CD1c-positive myeloid dendritic cell (primary cell): ENCODE measurements around the gene ARHGAP15.
"Not testable (repeated sequence)": the region's sequence is repeated elsewhere in the genome, so short reads cannot be mapped to it uniquely, and the experiment has no call there.

ENCODE experiments used
- DNase-seq: peaks from one replicate; pipeline ENCODE4 v3.0.0-alpha.2; 2016; ENCODE audit errors: extremely low spot score

ARHGAP15 gene

DNA sequence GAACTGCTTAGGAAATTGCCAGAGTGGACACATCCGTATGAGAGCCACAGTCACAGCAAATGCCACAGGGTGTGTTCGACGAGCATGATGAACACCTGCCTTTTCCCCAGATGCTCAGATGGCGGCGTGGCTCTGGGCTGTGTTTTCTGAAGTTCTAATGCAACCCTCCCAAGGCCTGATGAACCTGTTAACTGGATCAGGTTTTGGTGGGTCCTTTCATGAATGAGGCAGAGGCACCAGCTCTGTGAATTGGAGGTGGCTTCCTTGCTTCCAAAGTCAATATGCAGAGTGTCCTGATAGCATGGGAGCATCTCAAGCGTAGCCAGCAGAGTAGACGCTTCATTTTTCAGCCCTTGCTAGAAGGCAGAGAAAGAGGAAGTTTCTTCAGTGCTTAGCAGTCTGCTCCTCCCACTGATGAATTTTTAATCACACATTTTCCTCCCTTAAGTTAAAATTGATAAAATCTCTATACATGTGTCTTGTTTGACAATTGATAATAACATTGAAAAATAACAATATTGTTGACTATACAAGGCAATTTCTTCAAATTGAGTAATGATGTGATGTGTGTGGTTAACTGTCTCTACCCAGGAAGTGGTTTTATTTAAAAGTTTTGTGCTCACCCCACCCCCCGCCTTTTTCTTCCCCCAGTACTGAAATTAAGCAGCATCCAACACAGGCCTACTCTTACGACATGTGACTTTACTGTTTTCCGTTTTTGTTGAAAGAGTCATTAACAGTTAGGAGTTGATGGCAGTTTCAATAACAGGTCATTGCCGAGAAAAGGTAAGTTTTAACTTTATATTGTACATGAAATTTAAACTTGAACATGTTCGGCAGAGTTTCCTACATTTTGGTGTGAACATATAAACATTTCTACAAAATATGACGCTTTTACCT is at the start of gene ARHGAP15:
ARHGAP15 (plus strand) TSS at position 739 of the 900 bp plus-strand sequence.
- peak; percentile 84 for DNase-seq

DNA sequence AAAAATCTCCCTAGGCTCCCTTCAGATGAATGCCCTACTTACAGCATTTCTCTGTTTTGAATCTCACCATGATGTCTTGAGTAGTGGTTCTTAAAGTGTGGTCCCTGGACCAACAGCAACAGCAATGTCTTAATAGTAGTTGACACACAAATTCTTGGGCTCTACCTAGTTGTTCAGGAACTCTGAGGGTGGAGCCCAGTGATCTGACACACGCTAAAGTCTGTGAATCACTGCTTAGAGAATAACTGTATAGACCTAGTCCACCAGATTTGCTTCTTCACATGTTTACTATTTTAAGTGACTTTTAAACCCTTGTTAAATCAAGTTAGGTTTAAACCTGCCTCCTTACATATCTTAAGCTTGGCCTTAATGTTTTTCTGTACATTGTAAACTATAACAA is 47.6 kb upstream of the ARHGAP15 start:
- DNase-seq: no peak

DNA sequence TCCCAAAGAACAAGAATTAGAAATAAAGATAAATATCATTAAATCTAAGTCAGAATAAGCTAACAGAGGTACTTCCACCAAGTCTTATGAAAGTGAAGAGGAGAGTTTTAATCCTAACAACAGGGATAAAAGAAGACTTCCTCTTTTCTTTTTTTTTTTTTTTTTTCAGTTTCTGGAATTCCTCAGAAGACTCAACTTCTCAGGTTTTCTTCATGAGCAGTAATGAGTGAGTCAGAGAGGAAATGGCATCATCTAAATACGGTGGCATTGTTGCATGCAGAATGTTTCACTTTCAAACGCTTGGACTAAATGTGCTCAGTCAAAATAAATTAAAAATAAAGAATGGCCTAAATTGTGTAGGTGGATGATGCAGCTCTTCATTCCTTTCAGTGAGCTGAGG is 45.6 kb upstream of the ARHGAP15 start:
- peak; percentile 72 for DNase-seq

DNA sequence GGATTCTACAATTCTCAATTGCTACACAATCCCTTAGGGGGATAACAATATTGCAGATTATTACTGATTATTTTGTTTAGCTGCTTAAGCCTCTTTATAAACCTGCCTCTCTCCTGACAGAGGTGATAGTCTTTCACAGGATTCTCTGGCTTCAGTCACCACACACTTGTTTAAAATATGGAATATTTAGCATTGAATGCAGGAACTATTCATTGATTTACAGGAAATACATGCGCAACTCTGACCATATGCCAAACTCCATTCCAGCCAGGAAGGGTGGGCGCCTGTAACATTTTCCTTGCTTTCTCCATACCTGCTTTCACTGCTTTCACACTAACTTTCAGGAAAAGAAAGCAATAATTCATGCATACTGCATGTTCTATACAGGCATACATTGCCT is 44.8 kb upstream of the ARHGAP15 start:
- no peak for DNase-seq

DNA sequence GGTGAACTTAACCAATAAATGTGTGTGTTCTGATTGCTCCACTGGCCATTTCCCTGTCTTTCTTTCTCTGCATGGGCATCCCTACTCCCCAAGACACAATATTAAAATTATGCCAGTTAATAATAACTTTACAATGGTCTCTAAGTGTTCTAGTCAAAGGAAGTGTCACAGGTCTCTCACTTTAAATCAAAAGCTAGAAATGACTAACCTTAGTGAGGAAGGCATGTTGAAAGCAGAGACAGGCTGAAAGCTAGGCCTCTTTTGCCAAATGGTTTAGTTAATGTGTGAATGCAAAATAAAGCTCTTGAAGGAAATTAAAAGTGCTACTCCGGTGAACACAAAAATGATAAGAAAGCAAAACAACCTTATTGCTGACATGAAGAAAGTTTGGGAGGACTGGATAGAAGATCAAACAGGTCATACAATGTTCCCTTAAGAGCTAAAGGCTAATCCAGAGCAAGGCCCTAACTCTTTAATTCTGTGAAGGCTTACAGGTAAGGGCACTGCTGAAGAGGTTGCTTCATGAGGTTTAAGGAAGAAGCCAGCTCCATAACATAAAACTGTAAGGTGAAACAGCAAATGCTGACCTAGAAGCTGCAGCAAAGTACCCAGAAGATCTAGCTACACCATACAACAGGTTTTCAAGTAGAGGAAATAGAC is 44.0 kb upstream of the ARHGAP15 start:
- DNase-seq: no peak

DNA sequence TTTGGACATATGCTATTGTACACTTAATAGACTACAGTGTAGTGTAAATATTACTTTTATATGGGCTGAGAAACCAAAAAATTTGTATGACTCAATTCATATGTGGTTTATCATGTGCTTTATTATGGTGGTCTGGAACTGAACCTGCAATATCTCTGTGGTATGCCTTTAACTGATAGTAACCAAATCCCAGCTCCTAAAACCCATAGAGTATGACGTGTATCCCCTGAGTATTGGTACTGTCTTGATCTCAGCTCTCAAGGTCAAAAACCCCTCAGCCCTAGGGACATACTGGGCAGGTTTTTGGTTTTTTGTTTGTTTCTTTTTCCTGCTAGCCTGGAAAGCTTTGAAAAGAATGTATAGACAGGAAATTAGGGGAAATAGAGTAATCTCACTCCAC is 42.2 kb upstream of the ARHGAP15 start:
- DNase-seq: no peak

DNA sequence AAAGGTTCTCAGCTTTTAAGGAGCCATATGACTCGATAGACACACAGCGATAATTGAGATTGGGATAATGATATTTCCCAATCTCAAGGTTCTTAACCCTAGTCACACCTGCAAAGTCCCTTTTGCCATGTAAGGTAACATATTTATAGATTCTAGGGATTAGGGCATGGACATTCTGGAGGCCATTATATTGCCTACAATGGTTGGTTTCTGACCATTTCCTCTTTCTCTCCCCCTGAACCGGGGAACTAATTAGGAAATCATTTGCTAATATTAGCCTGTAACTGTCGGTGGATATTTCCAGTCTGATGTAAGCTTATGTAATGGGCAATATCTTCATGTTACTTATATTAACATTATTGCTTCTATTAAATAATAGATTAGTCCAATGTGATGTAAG is 40.8 kb upstream of the ARHGAP15 start:
- DNase-seq: peak; percentile 29

DNA sequence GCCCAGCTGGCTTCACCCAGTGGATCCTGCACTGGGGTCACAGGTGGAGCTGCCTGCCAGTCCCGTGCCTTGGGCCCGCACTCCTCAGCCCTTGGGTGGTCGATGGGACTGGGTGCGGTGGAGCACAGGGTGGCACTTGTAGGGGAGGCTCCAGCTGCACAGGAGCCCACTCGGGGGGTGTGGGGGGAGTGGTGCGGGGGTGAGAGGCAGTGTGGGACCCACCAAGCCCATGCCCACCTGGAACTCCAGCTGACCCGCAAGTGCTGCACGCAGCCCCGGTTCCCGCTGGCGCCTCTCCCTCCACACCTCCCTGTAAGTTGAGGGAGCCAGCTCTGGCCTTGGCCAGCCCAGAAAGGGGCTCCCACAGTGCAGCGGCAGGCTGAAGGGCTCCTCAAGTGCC is 39.7 kb upstream of the ARHGAP15 start:
- DNase-seq: not testable (repeated sequence)

DNA sequence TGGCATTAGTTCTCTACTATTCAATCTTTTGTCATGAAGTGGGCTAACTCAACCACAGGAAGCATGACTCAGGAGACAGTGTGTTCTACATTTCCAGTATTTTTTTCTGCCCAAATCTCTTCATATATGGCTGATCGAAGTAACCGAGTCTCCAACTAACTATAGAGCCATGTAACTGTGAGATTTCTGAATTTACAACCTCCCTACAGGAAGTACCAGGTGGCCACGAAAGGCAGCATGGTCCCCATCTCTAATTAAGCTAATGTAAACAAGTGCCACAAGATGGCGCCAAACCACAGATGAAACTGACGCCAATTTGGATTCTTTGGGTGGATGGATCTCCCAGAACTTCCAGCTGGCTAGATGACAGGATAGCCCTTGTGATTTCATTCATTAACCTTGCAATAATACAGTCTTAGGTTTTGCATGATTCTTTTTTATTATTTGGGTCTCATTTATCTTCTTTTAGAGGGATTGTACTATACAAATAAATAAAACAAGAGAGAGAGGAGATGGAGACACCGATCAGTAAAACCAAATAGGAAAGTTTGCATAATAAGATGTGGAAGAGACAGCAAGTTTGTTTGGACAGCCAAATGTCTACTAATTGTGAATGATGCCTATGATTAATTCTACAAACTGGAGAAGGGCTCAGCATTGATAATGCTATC is 18.3 kb upstream of the ARHGAP15 start:
- DNase-seq: peak; percentile 86

DNA sequence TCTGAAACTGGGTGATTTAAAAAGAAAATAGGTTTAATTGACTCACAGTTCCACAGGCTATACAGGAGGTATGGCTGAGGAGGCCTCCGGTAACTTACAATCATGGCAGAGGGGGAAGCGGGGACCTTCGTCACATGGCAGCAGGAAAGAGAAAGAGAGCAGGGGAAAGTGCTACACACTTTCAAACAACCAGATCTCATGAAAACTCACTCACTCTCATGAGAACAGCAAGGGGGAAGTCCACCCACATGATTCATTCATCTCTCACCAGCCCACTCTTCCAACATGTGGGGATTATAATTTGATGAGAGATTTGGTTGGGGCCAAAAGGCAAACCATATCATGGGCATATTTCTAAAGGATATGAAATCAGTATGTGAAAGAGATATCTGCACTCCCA is 12.0 kb upstream of the ARHGAP15 start:
- DNase-seq: no peak

DNA sequence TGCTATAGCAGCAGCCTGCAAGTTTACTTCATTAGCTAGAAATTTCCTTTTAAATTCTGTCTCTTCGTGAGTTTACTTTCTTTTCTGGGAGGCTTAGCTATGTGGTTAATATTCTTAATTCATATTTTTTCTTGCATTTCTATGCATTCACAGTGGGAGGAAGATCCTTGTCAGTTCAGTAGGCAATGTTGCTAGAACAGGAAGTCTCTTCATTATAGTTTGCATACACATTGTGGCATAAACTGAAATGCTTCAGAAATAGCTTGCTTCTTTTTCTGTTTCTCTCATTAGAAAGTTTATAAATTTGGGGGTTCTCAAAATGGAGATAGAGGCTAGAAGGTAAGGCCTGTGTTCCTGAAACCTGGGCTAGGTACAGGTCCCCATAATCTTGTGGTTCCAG is 8.1 kb upstream of the ARHGAP15 start:
- DNase-seq: no peak

DNA sequence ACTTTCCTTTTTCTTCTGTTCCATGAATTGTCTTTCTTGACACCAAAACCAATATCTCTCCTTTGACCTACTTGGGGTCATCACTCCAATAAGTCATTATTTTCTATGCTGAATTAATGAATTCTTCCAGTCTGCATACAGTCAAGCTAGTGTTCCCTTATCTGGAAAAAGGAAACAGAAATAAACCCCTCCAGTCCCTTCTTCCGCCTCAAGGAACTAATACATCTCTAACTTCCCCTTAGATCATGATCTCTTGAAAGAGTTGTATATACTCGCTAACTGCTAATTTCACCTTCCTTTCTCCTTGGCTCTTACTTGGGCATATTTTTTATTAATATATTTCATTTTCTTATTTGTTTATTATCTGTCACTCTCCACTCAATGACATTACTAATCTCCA is 7.3 kb upstream of the ARHGAP15 start:
- peak; percentile 51 for DNase-seq

DNA sequence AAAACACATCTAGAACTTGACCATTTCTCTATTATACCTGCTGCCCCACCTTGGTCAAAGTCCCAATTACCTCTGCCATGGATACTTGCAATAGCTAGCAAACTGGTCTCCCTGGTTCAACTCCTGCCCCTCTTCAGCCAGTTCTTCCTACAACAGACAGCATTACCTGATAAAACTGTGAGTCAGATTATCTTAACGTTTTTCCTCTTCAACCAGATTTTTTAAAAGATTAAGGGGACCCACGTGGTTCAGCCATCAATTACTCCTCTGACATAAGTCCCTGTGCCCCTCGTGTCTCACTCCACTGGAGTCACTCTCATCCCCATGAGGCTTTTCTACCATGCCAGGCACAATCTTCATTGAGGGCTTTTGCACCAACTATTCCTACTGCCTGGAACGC is 5.3 kb upstream of the ARHGAP15 start:
- DNase-seq: no peak

DNA sequence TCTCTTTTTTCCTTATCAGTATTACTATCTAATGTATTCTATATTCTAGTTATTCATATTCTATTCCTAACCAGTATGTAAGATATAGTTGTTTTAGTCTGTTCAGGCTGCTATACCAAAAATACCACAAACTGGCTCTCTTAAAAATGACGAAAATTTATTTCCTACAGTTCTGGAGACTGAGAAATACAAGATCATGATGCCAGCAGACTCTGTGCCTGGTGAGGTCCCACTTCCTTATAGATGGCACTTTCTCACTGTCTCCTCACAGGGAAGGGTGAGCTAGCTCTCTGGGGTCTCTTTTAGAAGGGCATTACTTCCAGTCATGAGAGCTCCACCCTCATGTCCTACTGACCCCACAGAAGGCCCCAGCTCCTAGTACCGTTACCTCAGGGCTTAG is 4.8 kb upstream of the ARHGAP15 start:
- no peak for DNase-seq

DNA sequence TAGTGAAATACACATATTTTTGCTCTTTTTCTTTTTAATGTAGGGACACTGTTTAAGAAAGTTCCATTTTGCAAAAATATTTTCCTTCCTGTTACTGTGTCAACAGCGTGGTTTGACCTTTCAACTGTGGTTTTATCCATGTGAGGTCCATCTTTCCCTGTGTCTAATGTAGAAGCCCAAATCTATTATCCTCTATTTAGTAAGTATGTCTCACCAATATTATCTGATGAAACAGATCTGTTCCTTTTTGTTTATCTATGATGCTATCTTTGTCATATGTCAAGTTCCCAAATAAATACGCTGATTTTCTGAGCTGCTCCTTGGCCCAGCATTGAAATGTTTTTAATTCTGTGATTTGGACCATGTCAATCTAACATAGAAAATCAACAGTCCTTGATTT is 3.5 kb upstream of the ARHGAP15 start:
- DNase-seq: no peak

DNA sequence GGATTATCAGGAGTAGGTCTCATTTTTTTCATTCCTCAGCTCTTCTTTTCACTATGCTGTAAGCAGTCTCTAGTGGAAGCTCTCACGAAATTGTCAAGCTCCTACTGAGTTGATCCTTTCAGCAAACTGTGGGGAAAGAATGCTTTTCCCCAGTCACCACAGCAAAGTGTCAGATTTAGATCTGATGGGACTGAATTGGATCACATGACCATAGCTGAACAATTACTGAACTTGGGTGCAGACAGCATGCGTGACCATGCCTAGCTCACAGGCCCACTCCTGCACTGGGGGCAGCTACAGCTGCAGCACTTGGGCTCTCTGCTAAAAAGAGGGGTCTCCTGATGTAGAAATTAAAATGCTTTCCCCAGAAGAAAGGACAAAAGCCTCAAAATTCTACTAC is 3.1 kb downstream of the ARHGAP15 start:
- peak; percentile 18 for DNase-seq

DNA sequence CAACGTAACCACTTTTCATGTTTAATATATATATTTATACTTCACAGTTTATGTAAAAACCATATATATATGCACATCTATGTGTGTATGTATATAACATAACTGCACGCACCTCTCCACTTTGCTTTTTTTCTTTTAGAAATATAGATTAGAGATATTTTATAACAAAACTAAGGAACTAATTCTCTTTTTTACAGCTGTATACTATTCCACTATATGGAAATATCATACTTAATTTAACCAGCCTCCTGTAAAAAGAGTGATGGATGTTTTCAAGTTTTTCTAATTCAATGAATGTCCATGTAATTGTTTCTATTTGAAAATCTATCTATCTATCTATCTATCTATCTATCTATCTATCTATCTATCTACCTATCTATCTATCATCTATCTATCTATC is 4.6 kb downstream of the ARHGAP15 start:
- no peak for DNase-seq

DNA sequence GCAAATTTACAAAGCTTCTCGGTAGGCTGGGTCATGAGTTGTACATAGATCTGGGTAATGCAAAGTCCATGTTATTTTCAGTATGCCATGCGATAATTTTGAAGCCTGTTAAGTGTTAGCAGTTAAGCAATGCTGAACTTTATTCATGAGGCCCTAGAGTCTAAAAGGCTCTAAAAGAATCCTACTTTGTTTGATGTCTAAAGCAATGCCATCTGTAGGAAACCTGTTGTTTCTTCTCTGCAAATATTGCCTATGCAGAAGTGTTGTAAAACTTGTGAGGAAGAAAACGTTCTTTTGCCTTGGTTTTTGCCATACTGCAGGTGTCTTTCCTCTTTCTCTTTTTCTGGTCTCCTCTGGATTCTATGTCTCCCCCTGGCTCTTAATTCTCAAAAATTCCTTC is 9.1 kb downstream of the ARHGAP15 start:
- no peak for DNase-seq

DNA sequence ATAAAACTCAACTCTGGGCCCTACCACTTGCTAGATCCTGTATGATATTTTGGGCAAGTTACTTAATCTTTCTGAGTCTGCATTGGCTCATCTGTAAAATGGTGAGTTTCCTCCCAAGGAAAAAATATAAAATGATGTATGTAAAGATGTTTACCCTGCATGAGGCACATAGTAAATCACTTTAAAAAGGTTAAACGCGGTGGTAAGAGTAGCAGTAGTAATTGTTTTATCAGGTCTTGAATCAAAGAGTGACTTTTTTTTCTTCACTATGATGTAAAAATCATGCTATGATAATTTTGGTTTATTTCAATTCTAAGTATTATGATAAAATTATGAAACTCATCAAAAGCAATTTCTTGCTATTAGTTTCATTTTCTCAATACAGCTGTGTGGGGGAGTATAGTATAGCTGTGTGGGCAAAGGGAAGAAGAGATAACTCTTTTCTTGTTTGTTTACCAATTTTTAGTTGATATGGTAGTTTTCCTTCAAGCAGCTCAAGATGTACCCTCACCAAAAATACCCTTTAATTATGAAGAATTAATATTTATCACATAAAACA is 10.7 kb downstream of the ARHGAP15 start:
- DNase-seq: no peak

DNA sequence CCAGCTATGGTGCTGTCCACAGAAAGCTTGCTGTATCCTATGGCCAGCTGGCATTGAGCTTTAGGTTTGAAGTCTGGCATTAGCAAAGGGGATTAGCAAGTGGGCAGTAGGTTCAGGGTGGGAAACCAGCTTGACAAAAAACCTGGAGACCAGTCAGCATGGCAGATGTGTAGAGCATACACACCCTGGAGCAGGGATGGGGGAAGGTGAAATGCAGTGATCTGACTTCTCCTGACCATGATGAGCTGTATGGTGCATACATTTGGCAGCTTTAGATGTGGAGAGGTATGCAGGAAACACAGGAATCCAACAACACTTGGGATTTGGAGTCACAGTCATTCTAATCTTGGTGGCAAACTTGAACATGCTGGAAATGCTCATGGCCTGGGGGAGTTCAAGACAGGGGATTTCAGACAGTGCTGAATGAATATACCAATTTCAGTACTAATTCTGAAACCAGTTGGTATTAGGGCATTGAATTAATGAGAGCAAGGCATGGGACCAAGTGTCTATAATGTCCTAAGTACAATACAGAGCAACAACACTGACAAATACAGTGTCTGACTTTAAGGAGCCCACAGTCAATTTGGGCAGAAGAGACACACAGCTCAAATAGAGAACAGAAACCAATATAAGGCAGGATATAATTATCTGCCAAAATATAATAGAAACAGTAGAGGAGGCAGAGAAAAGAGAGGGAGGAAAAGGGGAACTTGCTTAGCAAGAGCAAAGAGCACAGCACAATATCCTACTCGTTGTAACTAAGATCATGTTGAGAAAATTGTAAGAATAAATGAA is 11.8 kb downstream of the ARHGAP15 start:
- peak; percentile 62 for DNase-seq

DNA sequence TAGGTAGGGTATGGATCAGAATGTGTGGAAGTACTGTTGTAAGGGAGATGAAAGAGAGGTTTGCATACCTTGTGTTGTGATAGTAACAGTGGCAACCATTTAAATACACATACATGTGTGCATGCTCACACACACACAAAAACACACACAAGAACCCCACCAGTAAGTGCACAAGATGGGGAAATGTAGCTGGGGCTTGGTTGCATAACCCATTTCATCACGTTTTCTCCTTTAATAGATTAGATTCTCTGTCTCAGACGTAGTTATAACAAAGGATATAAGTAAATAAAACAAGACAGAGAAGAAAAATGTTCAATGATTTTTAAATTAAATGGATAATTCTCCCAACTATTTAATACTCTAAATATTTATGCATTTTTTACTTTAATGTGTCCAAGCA is 13.4 kb downstream of the ARHGAP15 start:
- DNase-seq: no peak
